Sigmoid colon (tissue), 4 donors: Measurements from ENCODE around the gene GPR15.

Experiments used
- POLR2A ChIP-seq, 2 donors: fragments of 450-650 bp; IDR thresholded peaks; one replicate each; pipeline ENCODE4 v1.6.1; 2016; ENCODE audit warnings: antibody characterized with exemption in 2 of 2, mild to moderate bottlenecking in 2 of 2, moderate library complexity in 2 of 2
- POLR2AphosphoS5 ChIP-seq, 4 donors: sonication (generic); formaldehyde crosslinking; IDR thresholded peaks; one replicate each; pipeline ENCODE4 v1.6.1; 2017; ENCODE audit warnings: antibody characterized with exemption in 4 of 4
- TF ChIP-seq, protein P1 (sequence below), 4 experiments: fragments of 450-650 bp in 3 of 4; fragments of 200-600 bp in 1 of 4; IDR thresholded peaks; one replicate each; pipeline ENCODE4 v1.5.1; 2016 to 2019; ENCODE audit warnings: antibody characterized with exemption in 4 of 4, mild to moderate bottlenecking in 3 of 4, moderate library complexity in 2 of 4

DNA sequence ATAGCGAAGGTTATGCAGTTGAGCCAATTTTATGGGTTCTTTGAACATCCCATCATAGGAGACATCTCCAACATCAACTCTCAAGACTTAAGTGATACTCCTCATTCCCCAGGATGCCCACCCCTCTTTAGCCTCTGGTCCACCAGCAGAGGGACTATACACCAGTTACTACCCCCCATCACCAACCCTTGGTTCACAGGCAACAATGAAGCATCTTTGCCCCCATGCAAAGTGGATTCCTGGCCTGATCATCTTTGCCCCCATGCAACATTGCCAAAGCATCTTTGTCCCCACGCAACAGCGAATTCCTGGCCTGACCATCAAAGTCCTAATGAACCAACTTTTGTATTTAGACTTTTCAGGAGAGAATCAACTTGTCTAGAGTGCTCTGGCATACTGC is 19.1 kb downstream of the GPR15 start:
- TF ChIP-seq, protein P1, sequence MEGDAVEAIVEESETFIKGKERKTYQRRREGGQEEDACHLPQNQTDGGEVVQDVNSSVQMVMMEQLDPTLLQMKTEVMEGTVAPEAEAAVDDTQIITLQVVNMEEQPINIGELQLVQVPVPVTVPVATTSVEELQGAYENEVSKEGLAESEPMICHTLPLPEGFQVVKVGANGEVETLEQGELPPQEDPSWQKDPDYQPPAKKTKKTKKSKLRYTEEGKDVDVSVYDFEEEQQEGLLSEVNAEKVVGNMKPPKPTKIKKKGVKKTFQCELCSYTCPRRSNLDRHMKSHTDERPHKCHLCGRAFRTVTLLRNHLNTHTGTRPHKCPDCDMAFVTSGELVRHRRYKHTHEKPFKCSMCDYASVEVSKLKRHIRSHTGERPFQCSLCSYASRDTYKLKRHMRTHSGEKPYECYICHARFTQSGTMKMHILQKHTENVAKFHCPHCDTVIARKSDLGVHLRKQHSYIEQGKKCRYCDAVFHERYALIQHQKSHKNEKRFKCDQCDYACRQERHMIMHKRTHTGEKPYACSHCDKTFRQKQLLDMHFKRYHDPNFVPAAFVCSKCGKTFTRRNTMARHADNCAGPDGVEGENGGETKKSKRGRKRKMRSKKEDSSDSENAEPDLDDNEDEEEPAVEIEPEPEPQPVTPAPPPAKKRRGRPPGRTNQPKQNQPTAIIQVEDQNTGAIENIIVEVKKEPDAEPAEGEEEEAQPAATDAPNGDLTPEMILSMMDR (IDR thresholded peaks at IDR 0.05): no peak
- no peak for TF ChIP-seq POLR2A (IDR thresholded peaks at IDR 0.05)
- no peak for TF ChIP-seq POLR2AphosphoS5 (IDR thresholded peaks at IDR 0.05)
